H9 (cell line): ENCODE results near the gene MCHR2. TPM values are rescaled to one million over a fixed set of nuclear protein-coding genes. Genes with fewer than 3 reads are reported as not detected.

Experiments
- DNase-seq: peaks from one replicate; pipeline ENCODE4 v3.0.0-alpha.2; 2017
- H2AFZ ChIP-seq: one replicate; pipeline ENCODE4 v1.6.1; 2013; ENCODE audit warnings: mild to moderate bottlenecking, low read length, control low read depth, moderate library complexity
- H2AK5ac ChIP-seq: 2 replicates; pipeline ENCODE4 v1.6.1; 2013; ENCODE audit warnings: low read length, control low read depth, mixed read lengths; ENCODE audit not compliant: insufficient read length
- H2BK120ac ChIP-seq: one replicate; pipeline ENCODE4 v1.6.1; 2013; ENCODE audit warnings: low read depth, mild to moderate bottlenecking, low read length, control low read depth, inconsistent platforms; ENCODE audit not compliant: poor library complexity, severe bottlenecking
- H2BK12ac ChIP-seq: 2 replicates; pipeline ENCODE4 v1.6.1; 2013; ENCODE audit warnings: low read length, control low read depth, mixed read lengths, low read depth; ENCODE audit not compliant: insufficient read length
- H2BK15ac ChIP-seq: 2 replicates; pipeline ENCODE4 v1.6.1; 2013; ENCODE audit warnings: low read depth, low read length, control low read depth
- H2BK20ac ChIP-seq: one replicate; pipeline ENCODE4 v1.6.1; 2013; ENCODE audit warnings: low read depth, mild to moderate bottlenecking, low read length, control low read depth, inconsistent platforms; ENCODE audit not compliant: poor library complexity, severe bottlenecking
- H2BK5ac ChIP-seq: 2 replicates; pipeline ENCODE4 v1.6.1; 2013; ENCODE audit warnings: low read length, control low read depth, mixed read lengths; ENCODE audit not compliant: insufficient read length
- H3K14ac ChIP-seq: 2 replicates; pipeline ENCODE4 v1.6.1; 2013; ENCODE audit warnings: low read length, control low read depth; ENCODE audit not compliant: insufficient read depth
- H3K18ac ChIP-seq: 2 replicates; pipeline ENCODE4 v1.6.1; 2013; ENCODE audit warnings: low read depth, mild to moderate bottlenecking, mixed read lengths, low read length, control low read depth; ENCODE audit not compliant: insufficient read length
- H3K23ac ChIP-seq: 2 replicates; pipeline ENCODE4 v1.6.1; 2013; ENCODE audit warnings: low read length, control low read depth, mixed read lengths, low read depth; ENCODE audit not compliant: insufficient read length
- H3K23me2 ChIP-seq: 2 replicates; pipeline ENCODE4 v1.6.1; 2013; ENCODE audit warnings: low read depth, mild to moderate bottlenecking, mixed read lengths, low read length, control low read depth; ENCODE audit not compliant: insufficient read length, poor library complexity, severe bottlenecking
- H3K27ac ChIP-seq: 2 replicates; pipeline ENCODE4 v1.5.1; 2013; ENCODE audit warnings: low read length, control low read depth, mixed read lengths, low read depth; ENCODE audit not compliant: insufficient read length
- H3K27me3 ChIP-seq: 2 replicates; pipeline ENCODE4 v1.6.1; 2013; ENCODE audit warnings: low read length, control low read depth, inconsistent platforms; ENCODE audit not compliant: insufficient read depth
- H3K4ac ChIP-seq: 2 replicates; pipeline ENCODE4 v1.6.1; 2013; ENCODE audit warnings: low read depth, mild to moderate bottlenecking, control low read depth, inconsistent platforms, low read length, moderate library complexity
- H3K4me1 ChIP-seq: 2 replicates; pipeline ENCODE4 v1.6.1; 2013; ENCODE audit warnings: low read length, control low read depth, inconsistent platforms; ENCODE audit not compliant: insufficient read depth
- H3K4me2 ChIP-seq: 2 replicates; pipeline ENCODE4 v1.6.1; 2013; ENCODE audit warnings: low read length, control low read depth, mixed read lengths; ENCODE audit not compliant: insufficient read length, insufficient read depth
- H3K56ac ChIP-seq: 2 replicates; pipeline ENCODE4 v1.6.1; 2013; ENCODE audit warnings: low read depth, mild to moderate bottlenecking, mixed read lengths, low read length, control low read depth; ENCODE audit not compliant: insufficient read length
- H3K79me1 ChIP-seq: 2 replicates; pipeline ENCODE4 v1.6.1; 2013; ENCODE audit warnings: low read depth, mild to moderate bottlenecking, moderate library complexity, low read length, control low read depth, inconsistent platforms; ENCODE audit not compliant: insufficient read depth, poor library complexity, severe bottlenecking
- H3K79me2 ChIP-seq: 2 replicates; pipeline ENCODE4 v1.6.1; 2013; ENCODE audit warnings: low read length, control low read depth, inconsistent platforms; ENCODE audit not compliant: insufficient read depth
- H3K9ac ChIP-seq: 2 replicates; pipeline ENCODE4 v1.6.1; 2013; ENCODE audit warnings: low read length, control low read depth, mixed read lengths; ENCODE audit not compliant: insufficient read length; ENCODE audit errors: extremely low read depth
- H3K9me3 ChIP-seq: one replicate; pipeline ENCODE4 v1.6.1; 2013; ENCODE audit warnings: low read depth, low read length, inconsistent platforms; ENCODE audit not compliant: control insufficient read depth
- H3T11ph ChIP-seq: one replicate; pipeline ENCODE4 v1.6.1; 2013; ENCODE audit warnings: mild to moderate bottlenecking, low read length, control low read depth, inconsistent platforms
- H4K20me1 ChIP-seq: one replicate; pipeline ENCODE4 v1.6.1; 2013; ENCODE audit not compliant: control insufficient read depth, insufficient read length, insufficient read depth
- H4K5ac ChIP-seq: 2 replicates; pipeline ENCODE4 v1.6.1; 2013; ENCODE audit warnings: low read depth, mild to moderate bottlenecking, mixed read lengths, low read length, control low read depth; ENCODE audit not compliant: insufficient read length
- H4K8ac ChIP-seq: replicated peaks from 2 replicates; pipeline ENCODE4 v1.6.1; 2013; ENCODE audit warnings: low read length, control low read depth, mixed read lengths, low read depth; ENCODE audit not compliant: insufficient read length
- H4K91ac ChIP-seq: 2 replicates; pipeline ENCODE4 v1.6.1; 2013; ENCODE audit warnings: low read depth, mild to moderate bottlenecking, moderate library complexity, mixed read lengths, low read length, control low read depth; ENCODE audit not compliant: insufficient read length
- H3K27ac Mint-ChIP-seq, 3 experiments: 2 replicates in 2 of 3; 3 replicates in 1 of 3; pipeline ENCODE4 v1.8.0; 2020 to 2021; ENCODE audit warnings: mixed read lengths in 3 of 3, mild to moderate bottlenecking in 1 of 3, moderate library complexity in 1 of 3
- H3K27me3 Mint-ChIP-seq: 2 replicates; pipeline ENCODE4 v1.8.0; 2021; ENCODE audit warnings: low read depth, mild to moderate bottlenecking, moderate library complexity, mixed read lengths
- H3K36me3 Mint-ChIP-seq, 3 experiments: 2 replicates in 2 of 3; 3 replicates in 1 of 3; pipeline ENCODE4 v1.8.0; 2020 to 2021; ENCODE audit warnings: low read depth in 3 of 3, mixed read lengths in 3 of 3; ENCODE audit not compliant: insufficient read depth in 1 of 3
- H3K4me1 Mint-ChIP-seq, 2 experiments: 2 replicates each; pipeline ENCODE4 v1.8.0; 2020; ENCODE audit warnings: mixed read lengths in 2 of 2
- H3K4me3 Mint-ChIP-seq, 2 experiments: 2 replicates in 1 of 2; 3 replicates in 1 of 2; pipeline ENCODE4 v1.8.0; 2020 to 2021; ENCODE audit warnings: mild to moderate bottlenecking in 2 of 2, mixed read lengths in 2 of 2, moderate library complexity in 1 of 2
- H3K9me3 Mint-ChIP-seq, 2 experiments: 2 replicates in 1 of 2; 3 replicates in 1 of 2; pipeline ENCODE4 v1.8.0; 2020; ENCODE audit warnings: mild to moderate bottlenecking in 2 of 2, mixed read lengths in 2 of 2, moderate library complexity in 1 of 2
- CTCF ChIP-seq: fragments of 200-600 bp; sonication (generic); conservative IDR thresholded peaks from 3 replicates; pipeline ENCODE4 v1.8.0; 2021; ENCODE audit warnings: antibody characterized with exemption, mild to moderate bottlenecking
- total RNA-seq: library from RNA; stranded (reverse); gene quantifications from 2 replicates; pipeline ENCODE4 v1.2.1, GENCODE V29; 2021

MCHR2 gene
- total RNA-seq, 1 experiment from 2014 or later = not detected

DNA sequence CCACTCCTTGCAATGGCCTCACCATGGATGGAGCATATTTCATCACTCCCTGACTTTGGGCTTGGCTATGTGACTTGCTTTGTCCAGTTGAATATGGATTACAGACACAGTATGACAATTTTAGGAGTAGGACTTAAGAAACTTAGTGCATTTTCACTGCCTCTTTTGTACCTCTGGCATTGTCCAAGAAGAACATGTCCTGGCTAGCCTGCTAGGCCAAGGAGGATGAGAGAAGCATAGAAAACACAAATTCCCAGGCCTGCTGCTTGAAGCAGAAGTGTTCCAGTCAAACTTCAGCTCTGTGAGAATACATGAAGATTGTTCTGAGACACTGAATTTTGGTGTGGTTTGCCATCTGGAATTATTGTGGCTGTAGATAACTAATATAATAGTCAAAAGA is 3.1 kb upstream of the MCHR2 start:
- Histone ChIP-seq H2BK12ac (no peak overlapping the region), H3K4ac (no peak overlapping the region), H3K4me2 (no peak overlapping the region), H3K14ac (no peak overlapping the region), H3K79me1 (no peaks in the 10 kb centered on the region), H4K91ac (no peak overlapping the region), H2BK120ac (no peak overlapping the region), H3K4me1 (no peaks in the 10 kb centered on the region), H3K9ac (no peak overlapping the region), H3K9me3 (no peaks in the 10 kb centered on the region), H2BK5ac (no peak overlapping the region), H4K20me1 (no peaks in the 10 kb centered on the region), H2BK15ac (no peak overlapping the region), H4K8ac (no peak overlapping the region), H2AFZ (no peak overlapping the region), H3T11ph (no peak overlapping the region), H2BK20ac (no peak overlapping the region), H3K23me2 (peaks cover 7% of the 10 kb centered on the region), H2AK5ac (no peak overlapping the region), H4K5ac (no peak overlapping the region), H3K56ac (no peak overlapping the region), H3K23ac (no peak overlapping the region), H3K27me3 (peaks cover 12% of the 10 kb centered on the region; the same call in 1 of the 2 replicates), H3K79me2 (no peaks in the 10 kb centered on the region), H3K18ac (no peak overlapping the region), H3K27ac (no peak overlapping the region)
- H3K27ac Mint-ChIP-seq = no peak overlapping the region
- peaks cover 6 to 12% of the 10 kb centered on the region in 2 experiments for H3K4me1 Mint-ChIP-seq
- TF ChIP-seq CTCF = no peak
- H3K27me3 Mint-ChIP-seq = peaks cover 52% of the 10 kb centered on the region
- H3K9me3 Mint-ChIP-seq = no peaks in the 10 kb centered on the region
- H3K36me3 Mint-ChIP-seq = no peaks in the 10 kb centered on the region
- DNase-seq = no peak
- H3K4me3 Mint-ChIP-seq = no peak overlapping the region
